GM23338 (cell line): ENCODE data around the gene DISP3. TPM values are rescaled to one million over a fixed set of nuclear protein-coding genes. Genes with fewer than 3 reads are reported as not detected.

Experiments
- ATAC-seq: fragments of 200-7000 bp; cut with Tn5 transposase; 3 replicates; pipeline ENCODE4 v1.9.1; 2020
- DNase-seq: peaks from one replicate; pipeline ENCODE4 v3.0.0-alpha.2; 2015; ENCODE audit warnings: low spot score
- H2AFZ ChIP-seq: fragments of 200-600 bp; sonication (generic); 2 replicates; pipeline ENCODE4 v1.8.0; 2016; ENCODE audit warnings: antibody characterized with exemption, mild to moderate bottlenecking, moderate library complexity
- H3F3A ChIP-seq: fragments of 200-600 bp; sonication (generic); replicated peaks from 2 replicates; pipeline ENCODE4 v1.8.0; 2017; ENCODE audit warnings: antibody characterized with exemption, mixed run types, low read depth
- H3K27ac ChIP-seq: fragments of 200-600 bp; sonication (generic); 2 replicates; pipeline ENCODE4 v1.6.1; 2016; ENCODE audit warnings: low read depth
- H3K27me3 ChIP-seq: fragments of 200-600 bp; sonication (generic); 2 replicates; pipeline ENCODE4 v1.8.0; 2016; ENCODE audit warnings: mild to moderate bottlenecking, mixed run types, moderate library complexity; ENCODE audit not compliant: insufficient read depth
- H3K36me3 ChIP-seq: fragments of 200-600 bp; sonication (generic); 2 replicates; pipeline ENCODE4 v1.8.0; 2016; ENCODE audit warnings: mild to moderate bottlenecking; ENCODE audit not compliant: insufficient read depth
- H3K4me1 ChIP-seq: fragments of 200-600 bp; sonication (generic); 2 replicates; pipeline ENCODE4 v1.8.0; 2016; ENCODE audit warnings: mild to moderate bottlenecking, moderate library complexity; ENCODE audit not compliant: insufficient read depth
- H3K4me2 ChIP-seq: fragments of 200-600 bp; sonication (generic); 2 replicates; pipeline ENCODE4 v1.7.1; 2017; ENCODE audit warnings: mixed run types
- H3K4me3 ChIP-seq: fragments of 200-600 bp; sonication (generic); 2 replicates; pipeline ENCODE4 v1.6.1; 2016; ENCODE audit warnings: mixed run types
- H3K79me2 ChIP-seq: fragments of 200-600 bp; sonication (generic); replicated peaks from 2 replicates; pipeline ENCODE4 v1.8.0; 2017; ENCODE audit warnings: mild to moderate bottlenecking; ENCODE audit not compliant: insufficient read depth
- H3K9me2 ChIP-seq: fragments of 200-600 bp; sonication (generic); 2 replicates; pipeline ENCODE4 v1.8.0; 2017; ENCODE audit not compliant: insufficient read depth
- H4K20me1 ChIP-seq: fragments of 200-600 bp; sonication (generic); replicated peaks from 2 replicates; pipeline ENCODE4 v1.8.0; 2017; ENCODE audit warnings: mild to moderate bottlenecking; ENCODE audit not compliant: insufficient read depth
- H3K27ac Mint-ChIP-seq: 2 replicates; pipeline ENCODE4 v1.8.0; 2020; ENCODE audit warnings: inconsistent platforms, mild to moderate bottlenecking, moderate library complexity, mixed read lengths
- H3K27me3 Mint-ChIP-seq: 3 replicates; pipeline ENCODE4 v1.8.0; 2022; ENCODE audit warnings: low read depth, mild to moderate bottlenecking, moderate library complexity, mixed read lengths, inconsistent platforms; ENCODE audit not compliant: insufficient read depth, poor library complexity
- H3K36me3 Mint-ChIP-seq: 3 replicates; pipeline ENCODE4 v1.8.0; 2021; ENCODE audit warnings: low read depth, mild to moderate bottlenecking, inconsistent platforms, moderate library complexity, mixed read lengths
- H3K4me1 Mint-ChIP-seq: 3 replicates; pipeline ENCODE4 v1.8.0; 2020; ENCODE audit warnings: mild to moderate bottlenecking, inconsistent platforms, mixed read lengths
- H3K4me3 Mint-ChIP-seq: 3 replicates; pipeline ENCODE4 v1.8.0; 2021; ENCODE audit warnings: moderate library complexity, mild to moderate bottlenecking, inconsistent platforms, mixed read lengths
- H3K9me3 Mint-ChIP-seq: 3 replicates; pipeline ENCODE4 v1.8.0; 2020; ENCODE audit warnings: moderate library complexity, mild to moderate bottlenecking, inconsistent platforms, mixed read lengths
- CREB1 ChIP-seq: fragments of 250-450 bp; sonication (Bioruptor Pico); IDR thresholded peaks from 2 replicates; pipeline ENCODE4 v1.5.0; 2020; ENCODE audit warnings: low read depth, mild to moderate bottlenecking, moderate library complexity
- CTCF ChIP-seq, 2 experiments: fragments of 200-600 bp in 1 of 2; sonication (generic) in 1 of 2; conservative IDR thresholded peaks; 2 replicates each; pipeline versions ENCODE4 v1.5.1 to v1.6.1; 2016 to 2017; ENCODE audit warnings: antibody characterized with exemption in 2 of 2, low read depth in 2 of 2, mild to moderate bottlenecking in 2 of 2, moderate library complexity in 1 of 2
- ETS1 ChIP-seq: IDR thresholded peaks from 2 replicates; pipeline ENCODE4 v1.6.1; 2016; ENCODE audit warnings: antibody characterized with exemption
- EZH2 ChIP-seq: fragments of 200-600 bp; sonication (generic); IDR thresholded peaks from one replicate; pipeline ENCODE4 v1.8.0; 2017; ENCODE audit warnings: antibody characterized with exemption, mild to moderate bottlenecking, low read depth; ENCODE audit not compliant: unreplicated experiment
- JUNB ChIP-seq: IDR thresholded peaks from one replicate; pipeline ENCODE4 v1.6.1; 2016; ENCODE audit warnings: antibody characterized with exemption; ENCODE audit not compliant: unreplicated experiment
- POLR2AphosphoS5 ChIP-seq: IDR thresholded peaks from 2 replicates; pipeline ENCODE4 v1.6.1; 2016; ENCODE audit warnings: antibody characterized with exemption, low read depth
- STAT1 ChIP-seq: IDR thresholded peaks from one replicate; pipeline ENCODE4 v1.6.1; 2016; ENCODE audit warnings: antibody characterized with exemption; ENCODE audit not compliant: unreplicated experiment
- ZNF114 ChIP-seq: fragments of 250-450 bp; sonication (Bioruptor Pico); IDR thresholded peaks from 2 replicates; pipeline ENCODE4 v1.5.0; 2020; ENCODE audit warnings: mild to moderate bottlenecking, moderate library complexity
- ZNF331 ChIP-seq: fragments of 250-450 bp; sonication (Bioruptor Pico); IDR thresholded peaks from 2 replicates; pipeline ENCODE4 v1.5.0; 2020; ENCODE audit warnings: low read depth, mild to moderate bottlenecking, moderate library complexity
- ZNF462 ChIP-seq: fragments of 250-450 bp; sonication (Bioruptor Pico); IDR thresholded peaks from 2 replicates; pipeline ENCODE4 v1.5.0; 2020; ENCODE audit warnings: mild to moderate bottlenecking, moderate library complexity
- polyA plus RNA-seq: library from polyadenylated mRNA; unstranded; fragments of >200 nt; fragmentation: Nextera tagmentation; extraction: Ambion mirVana; gene quantifications from 2 replicates; pipeline ENCODE4 v1.2.1, GENCODE V29; 2016
- total RNA-seq: library from RNA; depleted of rRNA; stranded (reverse); fragments of >200 nt; shearing (Covaris generic); gene quantifications from 2 replicates; pipeline ENCODE4 v1.2.3, GENCODE V29; 2014

The DISP3 gene
- total and polyA plus RNA-seq, 2 experiments from 2014 or later: 3.2 to 11.1 TPM

GRCh38 chr1:11518016-11518701, 39.2 kb downstream of the DISP3 start:
- Mint-ChIP-seq H3K9me3 (no peaks in the 10 kb centered on the region; the same call in 2 of the 3 replicates), H3K27ac (no peak overlapping the region), H3K4me1 (peaks cover 4% of the 10 kb centered on the region; the same call in 1 of the 3 replicates), H3K36me3 (peaks cover 19% of the 10 kb centered on the region), H3K4me3 (no peak overlapping the region), H3K27me3 (peaks cover 18% of the 10 kb centered on the region)
- Histone ChIP-seq H4K20me1 (no peaks in the 10 kb centered on the region), H3F3A (no peaks in the 10 kb centered on the region), H3K4me2 (no peak overlapping the region), H3K79me2 (no peaks in the 10 kb centered on the region), H2AFZ (no peak overlapping the region), H3K27me3 (no peaks in the 10 kb centered on the region), H3K4me1 (no peaks in the 10 kb centered on the region), H3K4me3 (no peak overlapping the region), H3K9me2 (no peaks in the 10 kb centered on the region), H3K27ac (no peak overlapping the region), H3K36me3 (no peaks in the 10 kb centered on the region; the same call in 1 of the 2 replicates)
- no peak for DNase-seq
- no peak for ATAC-seq
- TF ChIP-seq CREB1 (CRISPR knock-in tag) (no peak), ZNF462 (no peak), CTCF (conservative IDR thresholded peaks at IDR 0.05; ENCODE audit: low read depth in 2 of 2) (no peak), STAT1 (no peak), ZNF114 (CRISPR knock-in tag) (no peak), POLR2AphosphoS5 (no peak), EZH2 (no peak), JUNB (no peak), ZNF331 (CRISPR knock-in tag) (no peak), ETS1 (no peak)
